Transverse colon (tissue), 4 donors: Measurements from ENCODE around the gene AR.

Source experiments
- CTCF ChIP-seq, 5 experiments: fragments of 200-600 bp in 3 of 5; fragments of 450-650 bp in 2 of 5; sonication (generic) in 3 of 5; IDR thresholded peaks; 1 replicate in 2 of 5; 2 replicates in 3 of 5; pipeline ENCODE4 v1.5.1; 2016 to 2017; ENCODE audit warnings: antibody characterized with exemption in 5 of 5, inconsistent platforms in 3 of 5, mild to moderate bottlenecking in 2 of 5, moderate library complexity in 1 of 5
- POLR2AphosphoS5 ChIP-seq, 3 donors: sonication (generic); formaldehyde crosslinking; IDR thresholded peaks; one replicate each; pipeline ENCODE4 v1.6.1; 2016; ENCODE audit warnings: antibody characterized with exemption in 3 of 3

- TF ChIP-seq CTCF (IDR thresholded peaks at IDR 0.05) = no peak
- TF ChIP-seq POLR2AphosphoS5 (IDR thresholded peaks at IDR 0.05) = no peak
Observed at GRCh38 chrX:67636532-67636931, 92.7 kb downstream of the AR start.
